ENCODE measurements around the gene SIX2. TPM values are rescaled to one million over a fixed set of nuclear protein-coding genes. Genes with fewer than 3 reads are reported as not detected.
A peak's percentile ranks its signal among the peaks of the same experiment; 100 is the strongest.
"Not testable (repeated sequence)": the region's sequence is repeated elsewhere in the genome, so short reads cannot be mapped to it uniquely, and the experiment has no call there.

The SIX2 gene
- total RNA-seq, 4 donors from 2014 or later = 0.14 to 0.32 TPM; not detected in 2

GRCh38 chr2:45044916-45045315 is 35.7 kb upstream of the SIX2 start:
- peaks cover 12% of the 10 kb centered on the region for H3K27me3 ChIP-seq
- WGBS, 2 donors (ENCODE audit: low coverage in 1 of 2) = 76 to 87% methylated on average over 2 of the region's 2 CpGs
- in situ Hi-C loops (cut with MboI; ENCODE audit: low pct_ligation_motif_present in 1 of 4, low pct_unique_long_range_greater_than_20kb in 1 of 4, low sequenced_read_pairs in 3 of 4) (no loop called here), intact Hi-C loops (cut with DNase I; ENCODE audit: low total_unique reads) (loop anchor here (10.0 kb wide), 1 partner anchor 1030 kb away; no protein-coding TSS in a partner anchor)
- DNase-seq = no peak
- no peak overlapping the region for H3K27ac ChIP-seq
- TF ChIP-seq CTCF (IDR thresholded peaks at IDR 0.05) (no peak), EP300 (IDR thresholded peaks at IDR 0.05; ENCODE audit: low read depth) (no peak), POLR2AphosphoS5 (IDR thresholded peaks at IDR 0.05) (peak in 1 of 3 donors; percentile 74), POLR2A (IDR thresholded peaks at IDR 0.05) (no peak)
- no peaks in the 10 kb centered on the region for H3K9me3 ChIP-seq
- H3K4me1 ChIP-seq = peaks cover 0 to 6% (median 0%) of the 10 kb centered on the region in 4 donors
- no peaks in the 10 kb centered on the region for H3K36me3 ChIP-seq
- no peak overlapping the region for H3K4me3 ChIP-seq

GRCh38 chr2:45043174-45043573 is 33.9 kb upstream of the SIX2 start:
- 13 to 20% methylated on average over 4 to 6 of the region's 6 CpGs for WGBS, 2 donors (ENCODE audit: low coverage in 1 of 2)
- in situ Hi-C loops (cut with MboI; ENCODE audit: low pct_ligation_motif_present in 1 of 4, low pct_unique_long_range_greater_than_20kb in 1 of 4, low sequenced_read_pairs in 3 of 4) (no loop called here), intact Hi-C loops (cut with DNase I; ENCODE audit: low total_unique reads) (loop anchor here (10.0 kb wide), 1 partner anchor 1032 kb away; no protein-coding TSS in a partner anchor)
- Histone ChIP-seq H3K9me3 (no peaks in the 10 kb centered on the region), H3K36me3 (no peaks in the 10 kb centered on the region), H3K4me3 (no peak overlapping the region), H3K27ac (no peak overlapping the region), H3K27me3 (peaks cover 12% of the 10 kb centered on the region), H3K4me1 (peaks cover 0 to 6% (median 0%) of the 10 kb centered on the region in 4 donors)
- DNase-seq = peak; percentile 65
- TF ChIP-seq EP300 (IDR thresholded peaks at IDR 0.05; ENCODE audit: low read depth) (no peak), POLR2A (IDR thresholded peaks at IDR 0.05) (no peak), CTCF (IDR thresholded peaks at IDR 0.05) (no peak), POLR2AphosphoS5 (IDR thresholded peaks at IDR 0.05) (no peak)

- Histone ChIP-seq H3K27ac (no peak overlapping the region), H3K36me3 (no peaks in the 10 kb centered on the region), H3K4me1 (peaks cover 0 to 6% (median 0%) of the 10 kb centered on the region in 4 donors), H3K4me3 (no peak overlapping the region), H3K9me3 (no peaks in the 10 kb centered on the region), H3K27me3 (peaks cover 12% of the 10 kb centered on the region)
- 25 to 52% methylated on average over 1 to 2 of the region's 2 CpGs for WGBS, 2 donors (ENCODE audit: low coverage in 1 of 2)
- TF ChIP-seq POLR2AphosphoS5 (IDR thresholded peaks at IDR 0.05) = no peak
- no peak for TF ChIP-seq EP300 (IDR thresholded peaks at IDR 0.05; ENCODE audit: low read depth)
- TF ChIP-seq POLR2A (IDR thresholded peaks at IDR 0.05) = no peak
- no peak for TF ChIP-seq CTCF (IDR thresholded peaks at IDR 0.05)
- in situ Hi-C loops (cut with MboI; ENCODE audit: low pct_ligation_motif_present in 1 of 4, low pct_unique_long_range_greater_than_20kb in 1 of 4, low sequenced_read_pairs in 3 of 4) (no loop called here), intact Hi-C loops (cut with DNase I; ENCODE audit: low total_unique reads) (loop anchor here (10.0 kb wide), 1 partner anchor 1032 kb away; no protein-coding TSS in a partner anchor)
- DNase-seq = no peak
These were observed 33.1 kb upstream of the SIX2 start for GRCh38 chr2:45042401-45042800.

GRCh38 chr2:45040786-45041185 is 31.5 kb upstream of the SIX2 start:
- DNase-seq = no peak
- no peaks in the 10 kb centered on the region for H3K9me3 ChIP-seq
- no peaks in the 10 kb centered on the region for H3K36me3 ChIP-seq
- H3K4me3 ChIP-seq = no peak overlapping the region
- TF ChIP-seq CTCF (IDR thresholded peaks at IDR 0.05) (no peak), EP300 (IDR thresholded peaks at IDR 0.05; ENCODE audit: low read depth) (no peak), POLR2AphosphoS5 (IDR thresholded peaks at IDR 0.05) (no peak), POLR2A (IDR thresholded peaks at IDR 0.05) (no peak)
- peaks cover 12% of the 10 kb centered on the region for H3K27me3 ChIP-seq
- intact Hi-C loops (cut with DNase I; ENCODE audit: low total_unique reads) = loop anchor here (10.0 kb wide), 1 partner anchor 1034 kb away; no protein-coding TSS in a partner anchor
- H3K4me1 ChIP-seq = peaks cover 0 to 6% (median 0%) of the 10 kb centered on the region in 4 donors
- in situ Hi-C loops (cut with MboI; ENCODE audit: low pct_ligation_motif_present in 1 of 4, low pct_unique_long_range_greater_than_20kb in 1 of 4, low sequenced_read_pairs in 3 of 4) = no loop called here
- no peak overlapping the region for H3K27ac ChIP-seq

- in situ Hi-C loops (cut with MboI; ENCODE audit: low pct_ligation_motif_present in 1 of 4, low pct_unique_long_range_greater_than_20kb in 1 of 4, low sequenced_read_pairs in 3 of 4); H3K4me3 ChIP-seq; H3K36me3 ChIP-seq; H3K9me3 ChIP-seq; H3K4me1 ChIP-seq; H3K27ac ChIP-seq; DNase-seq: not testable (repeated sequence)
- H3K27me3 ChIP-seq = peaks cover 12% of the 10 kb centered on the region
- intact Hi-C loops (cut with DNase I; ENCODE audit: low total_unique reads) = loop anchor here (10.0 kb wide), 1 partner anchor 1035 kb away; no protein-coding TSS in a partner anchor
- WGBS, 2 donors (ENCODE audit: low coverage in 1 of 2) = 63 to 73% methylated on average over 1 to 5 of the region's 5 CpGs
These were observed 30.6 kb upstream of the SIX2 start for GRCh38 chr2:45039804-45040203.

- H3K27me3 ChIP-seq; intact Hi-C loops (cut with DNase I; ENCODE audit: low total_unique reads); H3K4me1 ChIP-seq; H3K9me3 ChIP-seq; in situ Hi-C loops (cut with MboI; ENCODE audit: low pct_ligation_motif_present in 1 of 4, low pct_unique_long_range_greater_than_20kb in 1 of 4, low sequenced_read_pairs in 3 of 4); H3K27ac ChIP-seq; H3K4me3 ChIP-seq; H3K36me3 ChIP-seq; DNase-seq: not testable (repeated sequence)
- WGBS, 2 donors (ENCODE audit: low coverage in 1 of 2) = 50 to 72% methylated on average over 5 of the region's 5 CpGs
These were observed 29.6 kb upstream of the SIX2 start for GRCh38 chr2:45038861-45039260.
